Activated naive CD4-positive, alpha-beta T cell treated with anti-CD3 and anti-CD28 coated beads, Interleukin-2, amount 50 U/mL, for 16 hours (primary cell): ENCODE measurements around the gene KCTD5.

ENCODE experiments used
- DNase-seq: peaks from one replicate; pipeline ENCODE4 v3.0.0-alpha.2; 2020

KCTD5 gene

DNA sequence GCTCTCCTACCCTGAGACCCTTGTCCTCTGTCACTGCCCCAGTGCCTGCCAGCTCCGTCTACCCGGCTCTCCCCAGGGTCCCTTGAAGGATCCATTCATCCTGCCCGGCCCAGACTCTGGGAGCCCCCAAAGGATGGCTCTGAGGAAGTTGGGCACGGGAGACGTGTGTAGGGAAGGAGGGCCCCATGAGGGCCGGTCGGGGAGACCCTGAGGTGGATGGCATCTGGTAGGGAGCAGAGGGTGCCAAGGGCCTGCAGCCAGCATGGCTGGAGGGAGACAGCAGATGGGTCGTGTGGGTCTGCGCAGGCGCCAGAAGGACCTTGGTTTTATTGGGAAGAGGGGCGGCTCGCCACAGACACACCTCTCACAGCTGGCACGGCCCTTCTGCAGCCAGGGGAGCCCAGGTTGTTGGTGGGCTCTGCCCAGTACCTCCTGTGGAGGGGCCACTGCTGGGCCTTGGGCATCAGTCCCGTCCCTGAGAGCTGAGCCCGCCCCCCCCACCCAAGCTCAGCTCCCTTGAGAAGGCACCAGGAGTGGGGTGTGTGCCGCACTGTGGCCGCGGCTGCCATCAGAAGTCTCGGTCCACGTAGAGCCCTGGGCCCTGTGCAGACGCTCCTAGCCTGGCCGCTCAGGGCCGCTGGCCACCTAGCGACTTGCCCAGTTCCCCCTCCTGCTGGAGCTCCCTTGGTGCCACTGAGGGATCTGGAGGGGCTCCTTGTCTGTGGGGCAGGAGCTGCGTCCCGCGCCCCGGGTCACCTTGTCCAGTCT, 16.0 kb downstream of the KCTD5 start:
- no peak for DNase-seq

DNA sequence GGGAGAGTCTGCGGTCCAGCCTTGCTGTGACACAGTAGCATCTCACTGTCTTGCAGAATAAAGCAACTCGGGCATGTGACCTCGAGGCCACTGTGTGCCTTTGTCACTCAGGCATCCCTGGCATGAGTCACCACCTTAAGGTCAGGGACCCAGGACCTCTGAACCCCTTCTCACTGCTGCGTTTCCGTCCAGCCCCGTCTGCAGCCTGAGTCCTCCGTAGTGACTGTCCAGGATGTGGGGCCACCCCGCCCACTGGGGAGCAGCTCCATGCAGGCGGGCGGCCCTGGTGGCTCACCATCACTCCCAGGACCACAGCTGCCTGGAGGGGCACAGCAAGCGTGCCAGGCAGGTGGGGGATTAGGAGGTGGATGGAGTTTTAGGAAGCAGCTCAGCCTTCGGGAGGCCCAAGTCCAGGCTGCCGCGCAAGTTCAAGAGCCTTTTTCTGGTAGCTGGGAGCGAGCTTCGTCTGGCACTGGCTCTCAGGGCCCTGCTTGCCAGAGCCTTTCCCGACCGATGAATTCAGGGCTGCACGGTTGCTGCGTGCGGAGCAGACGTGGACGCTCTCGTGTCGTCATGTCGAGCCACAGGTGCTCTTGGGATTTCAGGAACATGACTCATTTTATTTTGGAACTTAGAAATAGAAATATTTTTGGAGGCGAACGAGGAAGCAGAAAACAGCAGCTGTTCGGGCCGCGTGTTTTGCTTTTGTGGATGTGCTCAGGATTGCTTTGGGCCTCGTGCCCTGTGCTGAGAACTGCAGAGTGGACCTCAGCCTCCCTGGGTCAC, 16.8 kb downstream of the KCTD5 start:
- DNase-seq: no peak

GRCh38 chr16:2699791-2700600, 17.7 kb downstream of the KCTD5 start:
- DNase-seq: no peak

- no peak for DNase-seq
These were observed 18.5 kb downstream of the KCTD5 start for GRCh38 chr16:2700786-2701185.

DNA sequence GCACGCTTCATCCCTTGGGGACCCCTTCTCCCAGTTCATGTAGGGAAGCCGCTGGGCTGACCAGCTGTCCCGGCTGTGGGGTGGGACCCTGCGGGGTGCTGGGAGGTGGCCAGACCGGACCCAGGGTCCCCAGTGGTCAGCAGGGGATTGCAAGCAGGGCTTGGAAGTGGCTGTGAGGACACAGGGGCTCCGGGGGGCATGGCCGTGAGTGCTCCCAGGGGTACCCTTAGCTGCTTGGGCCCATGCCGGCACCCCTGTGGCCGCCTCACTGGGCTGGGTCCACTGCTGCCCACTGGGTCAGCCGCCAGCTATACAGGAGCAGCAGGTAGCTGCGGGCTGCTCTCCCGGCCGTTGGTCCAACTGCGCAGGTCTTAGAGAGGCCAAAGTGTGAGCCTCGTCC, 18.9 kb downstream of the KCTD5 start:
- no peak for DNase-seq

- no peak for DNase-seq
These were observed 19.6 kb downstream of the KCTD5 start for GRCh38 chr16:2701713-2702437.

DNA sequence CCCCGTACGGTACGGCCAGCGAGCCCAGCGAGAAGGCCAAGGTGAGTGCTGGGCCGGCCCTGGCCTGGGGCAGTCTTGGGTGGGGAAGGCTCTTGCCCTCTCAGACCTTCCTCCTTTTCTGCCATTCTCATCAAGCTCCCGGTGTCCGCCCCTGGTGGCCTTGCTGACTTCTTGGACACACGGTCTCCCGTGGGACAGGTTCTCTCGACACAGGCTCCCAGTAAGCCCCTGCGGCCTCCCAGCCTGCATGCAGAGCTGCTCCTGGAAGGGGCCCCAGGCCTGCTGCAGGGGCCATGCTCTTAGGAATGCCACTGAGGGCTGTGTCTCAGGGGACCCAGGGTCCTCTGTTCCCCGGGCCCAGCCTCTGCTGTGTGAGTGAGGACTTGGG, 20.1 kb downstream of the KCTD5 start:
- DNase-seq: no peak

DNA sequence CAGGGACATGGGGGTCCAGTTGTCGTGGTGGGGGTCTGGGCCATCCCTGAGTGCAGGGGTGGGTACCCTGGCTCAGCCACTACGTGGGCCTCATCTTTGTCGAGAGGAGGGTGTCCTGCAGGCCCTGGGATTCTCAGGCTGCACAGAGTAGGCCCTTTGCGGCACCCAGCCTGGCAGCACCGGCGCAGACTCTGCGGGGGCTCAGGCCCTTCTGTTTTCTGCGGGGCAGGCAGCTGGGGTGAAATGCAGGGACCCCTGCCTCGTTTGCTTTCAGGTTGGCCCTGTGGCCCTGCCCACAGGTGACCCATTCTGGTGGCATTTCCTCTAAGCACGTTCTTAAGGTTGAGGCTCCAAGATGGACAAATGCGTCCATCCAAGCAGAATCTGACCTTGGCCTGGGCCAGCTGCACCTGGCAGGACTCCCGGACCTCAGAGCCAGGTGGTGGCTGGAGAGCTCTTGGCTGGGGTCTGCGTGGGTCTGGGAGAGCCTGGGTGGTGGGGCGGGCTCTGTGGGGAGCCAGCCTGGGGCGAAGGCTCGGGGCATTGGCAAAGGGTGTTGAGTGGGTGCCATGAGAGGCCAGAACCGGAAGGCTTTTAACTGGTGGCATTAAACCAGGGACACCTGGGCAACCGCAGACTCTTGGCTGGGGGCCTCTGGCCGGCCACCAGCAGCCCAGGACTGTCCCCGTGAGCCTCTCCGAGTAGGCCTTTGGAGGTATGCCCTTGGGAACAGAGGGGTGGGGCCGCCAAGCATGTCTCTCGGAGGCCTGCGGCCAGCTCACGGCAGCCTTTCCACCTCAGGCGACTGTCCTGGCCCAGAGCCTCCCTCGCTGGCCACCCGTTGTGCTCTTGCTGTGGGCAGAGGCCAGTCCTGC, 20.8 kb downstream of the KCTD5 start:
- no peak for DNase-seq

DNA sequence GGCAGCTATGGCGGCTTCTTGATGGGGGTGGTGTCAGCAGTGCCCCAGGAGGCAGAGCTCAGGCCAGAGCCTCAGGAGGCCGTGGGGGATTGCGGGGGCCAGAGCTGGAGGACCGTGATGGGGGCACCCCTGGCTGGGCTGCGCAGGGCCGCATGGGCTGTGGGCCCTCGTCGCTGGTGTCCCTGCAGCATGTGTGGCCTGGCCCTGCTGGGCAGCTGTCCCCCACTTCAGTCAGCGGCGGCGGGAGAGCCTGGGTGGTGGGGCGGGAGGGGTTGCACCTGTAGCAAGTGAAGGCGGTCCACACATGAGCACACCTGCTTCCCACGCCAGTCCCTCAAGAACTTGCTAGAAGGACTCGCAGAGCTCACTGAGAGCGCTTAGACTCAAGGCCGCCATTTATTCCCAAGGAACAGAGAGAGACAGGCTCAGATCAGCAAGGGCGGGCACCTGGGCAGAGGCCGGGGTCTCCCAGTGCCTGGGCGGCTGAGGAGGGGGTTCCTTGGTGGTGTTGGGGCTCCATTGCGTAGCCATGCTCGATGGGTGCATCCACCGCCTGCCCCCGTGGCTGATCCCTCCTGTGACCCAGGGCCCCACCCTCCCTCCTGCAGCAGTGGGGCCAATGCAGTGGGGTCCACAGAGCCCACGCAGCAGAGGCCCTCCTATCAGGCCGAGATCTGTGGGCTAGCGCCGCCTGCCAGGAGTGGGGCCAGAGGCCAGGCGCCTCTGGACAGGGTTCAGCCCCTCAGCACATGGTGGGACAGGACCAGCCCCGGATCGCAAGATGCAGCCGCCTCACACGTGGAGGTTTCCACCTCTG, 22.1 kb downstream of the KCTD5 start:
- DNase-seq: no peak

GRCh38 chr16:2704983-2705275, 22.6 kb downstream of the KCTD5 start:
- DNase-seq: no peak

DNA sequence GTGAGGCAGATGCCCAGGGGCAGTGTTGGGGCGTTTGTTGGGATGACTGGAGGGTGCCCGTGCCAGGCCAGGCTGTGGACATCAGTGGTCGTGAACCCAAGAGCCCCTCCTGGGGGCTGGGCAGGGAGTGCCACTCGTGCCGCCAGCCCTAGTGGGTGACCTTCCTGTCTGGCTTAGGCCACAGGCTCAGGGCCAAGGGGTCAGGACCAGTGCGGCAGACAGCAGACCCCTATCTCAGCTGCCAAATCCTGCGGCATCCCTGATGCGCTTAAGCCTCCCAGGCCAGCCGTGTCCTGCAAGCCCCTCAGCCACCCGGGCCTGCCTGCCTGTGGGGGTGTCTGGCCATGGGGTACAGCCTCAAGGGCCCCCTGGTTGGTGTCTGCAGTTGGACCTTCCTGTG, 23.0 kb downstream of the KCTD5 start:
- DNase-seq: no peak

DNA sequence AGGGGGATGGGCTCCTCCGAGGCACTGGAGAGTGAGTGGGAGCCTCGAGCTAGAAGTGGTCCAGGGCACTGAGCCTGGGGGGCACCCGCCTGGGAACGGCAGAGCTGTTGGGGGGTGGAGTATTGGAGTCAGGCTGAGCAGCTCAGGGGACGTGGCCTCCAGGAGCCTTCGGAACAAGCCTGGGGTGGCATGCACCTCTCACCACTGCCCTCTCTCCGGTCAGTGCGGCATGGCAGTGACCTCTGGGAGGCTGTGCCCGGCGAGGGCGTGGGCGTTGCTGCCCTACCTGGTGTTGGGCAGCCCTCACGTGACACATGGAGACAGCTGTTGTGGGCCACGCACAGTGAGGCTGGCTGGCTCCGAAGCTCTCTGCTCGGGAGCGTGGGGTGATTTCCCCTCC, 23.8 kb downstream of the KCTD5 start:
- no peak for DNase-seq

DNA sequence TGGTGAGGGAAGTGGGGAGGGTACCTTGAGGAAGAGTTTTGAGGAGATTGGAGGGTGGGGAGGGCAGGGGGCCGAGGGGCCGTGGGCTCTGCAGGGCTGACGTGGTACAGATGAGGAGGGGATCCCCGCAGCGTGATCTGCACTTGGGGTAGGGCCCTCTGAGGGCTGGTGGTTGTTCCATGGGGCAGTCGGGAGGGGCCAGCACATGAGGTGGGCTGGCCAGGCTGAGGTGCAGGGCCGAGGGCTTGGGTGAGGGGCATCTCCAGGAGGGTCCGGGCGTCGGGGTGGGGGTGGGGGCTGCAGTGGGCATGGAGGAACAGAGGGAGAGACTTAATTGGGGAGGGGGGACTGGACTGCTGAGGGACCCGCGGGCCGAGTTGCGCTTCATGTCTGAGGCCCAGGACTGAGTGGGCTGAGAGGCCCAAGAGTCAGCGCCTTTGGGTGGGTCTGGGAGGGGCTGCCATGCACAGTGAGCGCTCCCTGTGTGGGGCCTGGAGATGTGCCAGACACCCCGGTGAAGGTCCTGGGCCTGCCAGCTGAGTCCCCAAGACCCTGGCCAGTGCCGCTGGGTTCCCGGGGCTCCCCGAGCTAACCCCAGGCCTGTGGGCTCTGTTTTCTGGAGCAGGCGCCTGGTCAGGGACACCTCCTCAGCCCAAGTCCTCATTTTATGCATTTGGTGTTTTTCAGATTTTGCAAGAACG, 24.4 kb downstream of the KCTD5 start:
- no peak for DNase-seq

GRCh38 chr16:2707368-2708289, 25.3 kb downstream of the KCTD5 start:
- no peak for DNase-seq

DNA sequence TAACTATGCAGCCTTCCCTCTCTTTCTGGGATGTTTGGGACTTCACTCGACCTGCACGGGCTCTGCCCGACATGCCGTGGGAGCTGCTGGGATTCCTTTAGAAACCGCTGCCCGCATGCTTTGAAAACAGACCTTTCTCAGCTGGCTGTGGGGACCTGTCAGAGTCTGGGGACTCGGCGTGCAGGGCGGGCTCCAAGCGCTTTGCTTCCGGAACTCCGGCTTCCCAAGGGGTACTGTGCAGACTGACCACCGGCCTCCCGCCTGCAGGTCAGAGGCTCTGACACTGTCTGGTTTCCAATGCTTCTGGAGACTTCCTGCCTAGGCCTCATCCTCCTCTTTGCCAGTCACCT, 25.9 kb downstream of the KCTD5 start:
- DNase-seq: no peak

GRCh38 chr16:2708955-2709587, 26.7 kb downstream of the KCTD5 start:
- no peak for DNase-seq

GRCh38 chr16:2709588-2709984, 27.3 kb downstream of the KCTD5 start:
- DNase-seq: no peak

DNA sequence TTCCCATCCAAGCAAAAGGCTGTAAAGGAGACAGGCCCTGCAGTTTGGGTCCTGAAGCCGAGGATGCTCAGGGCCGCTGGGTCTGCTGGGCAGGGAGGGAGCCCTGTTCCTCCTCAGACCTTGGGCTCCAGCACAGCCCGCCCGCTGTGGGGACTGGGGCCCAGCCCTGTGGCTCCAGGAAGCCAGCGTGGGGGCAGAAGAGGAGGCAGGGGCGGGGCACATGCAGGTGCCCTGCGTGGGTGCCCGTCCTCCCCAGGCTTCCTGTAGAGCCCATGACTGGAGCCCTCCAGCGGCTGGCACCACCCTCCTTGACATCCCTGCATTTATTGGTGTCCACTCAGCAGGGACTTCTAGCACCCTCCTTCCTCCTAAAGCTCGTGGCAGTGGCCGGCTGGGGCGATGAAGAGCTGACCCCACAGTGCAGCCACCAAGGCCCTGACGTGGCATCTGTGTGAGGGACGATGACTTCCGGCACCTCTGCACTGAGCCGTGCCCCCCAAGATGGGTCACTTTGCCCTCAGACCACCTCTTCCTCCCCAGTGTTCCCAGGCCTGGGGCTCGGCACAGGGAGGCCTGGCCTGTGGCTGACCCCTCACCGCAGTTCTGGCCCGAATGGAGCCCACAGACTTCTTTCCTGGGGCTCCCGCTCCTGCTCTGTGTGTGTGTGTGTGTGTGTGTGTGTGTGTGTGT, 27.8 kb downstream of the KCTD5 start:
- DNase-seq: no peak
